Osteoblast (primary cell): Measurements from ENCODE around the gene NEK9. TPM values are rescaled to one million over a fixed set of nuclear protein-coding genes. Genes with fewer than 3 reads are reported as not detected.

Experiments used
- DNase-seq: peaks from one replicate; pipeline ENCODE4 v3.0.0; 2011; ENCODE audit warnings: low spot score, mixed read lengths; ENCODE audit not compliant: insufficient read length; ENCODE audit errors: missing footprints
- H2AFZ ChIP-seq: 2 replicates; pipeline ENCODE4 v1.6.0; 2011; ENCODE audit warnings: mild to moderate bottlenecking, low read length
- H3K27ac ChIP-seq: 2 replicates; pipeline ENCODE4 v1.5.1; 2011; ENCODE audit warnings: mild to moderate bottlenecking, low read depth, low read length, moderate library complexity
- H3K27me3 ChIP-seq: 2 replicates; pipeline ENCODE4 v1.6.0; 2012; ENCODE audit warnings: mild to moderate bottlenecking, control low read depth, inconsistent platforms, low read length, moderate library complexity; ENCODE audit not compliant: insufficient read depth
- H3K36me3 ChIP-seq: 2 replicates; pipeline ENCODE4 v1.5.1; 2011; ENCODE audit warnings: mild to moderate bottlenecking, low read length, control low read depth, moderate library complexity; ENCODE audit not compliant: insufficient read depth
- H3K4me1 ChIP-seq: 2 replicates; pipeline ENCODE4 v1.5.1; 2011; ENCODE audit warnings: mild to moderate bottlenecking, low read length, control low read depth, moderate library complexity; ENCODE audit not compliant: insufficient read depth
- H3K4me2 ChIP-seq: 2 replicates; pipeline ENCODE4 v1.6.0; 2011; ENCODE audit warnings: mild to moderate bottlenecking, low read length; ENCODE audit not compliant: insufficient read depth
- H3K4me3 ChIP-seq: fragments of 200-600 bp; sonication (generic); 3 replicates; pipeline ENCODE4 v1.5.1; 2012; ENCODE audit warnings: mild to moderate bottlenecking, low read length, inconsistent platforms; ENCODE audit not compliant: insufficient read depth
- H3K79me2 ChIP-seq: 2 replicates; pipeline ENCODE4 v1.6.0; 2012; ENCODE audit warnings: mild to moderate bottlenecking, low read length, control low read depth, inconsistent platforms; ENCODE audit not compliant: insufficient read depth
- H3K9me3 ChIP-seq: 2 replicates; pipeline ENCODE4 v1.5.1; 2011; ENCODE audit warnings: low read depth, low read length, control low read depth
- H4K20me1 ChIP-seq: 2 replicates; pipeline ENCODE4 v1.6.0; 2012; ENCODE audit warnings: mild to moderate bottlenecking, low read length, control low read depth; ENCODE audit not compliant: insufficient read depth
- total RNA-seq: library from RNA; depleted of rRNA; stranded (reverse); fragments of >200 nt; gene quantifications from 2 replicates; pipeline ENCODE4 v1.2.3, GENCODE V29; 2012
- TF ChIP-seq, protein P1 (sequence below): IDR thresholded peaks from 2 replicates; pipeline ENCODE4 v1.5.1; 2011; ENCODE audit warnings: mild to moderate bottlenecking, low read depth, low read length, moderate library complexity; ENCODE audit errors: extremely low read depth

Gene NEK9
- total RNA-seq, 1 donor: 42.7 TPM

GRCh38 chr14:75053396-75054291 lies 73.2 kb downstream of the NEK9 start:
- H4K20me1 ChIP-seq: no peaks in the 10 kb centered on the region
- no peak overlapping the region for H3K27ac ChIP-seq
- TF ChIP-seq, protein P1, sequence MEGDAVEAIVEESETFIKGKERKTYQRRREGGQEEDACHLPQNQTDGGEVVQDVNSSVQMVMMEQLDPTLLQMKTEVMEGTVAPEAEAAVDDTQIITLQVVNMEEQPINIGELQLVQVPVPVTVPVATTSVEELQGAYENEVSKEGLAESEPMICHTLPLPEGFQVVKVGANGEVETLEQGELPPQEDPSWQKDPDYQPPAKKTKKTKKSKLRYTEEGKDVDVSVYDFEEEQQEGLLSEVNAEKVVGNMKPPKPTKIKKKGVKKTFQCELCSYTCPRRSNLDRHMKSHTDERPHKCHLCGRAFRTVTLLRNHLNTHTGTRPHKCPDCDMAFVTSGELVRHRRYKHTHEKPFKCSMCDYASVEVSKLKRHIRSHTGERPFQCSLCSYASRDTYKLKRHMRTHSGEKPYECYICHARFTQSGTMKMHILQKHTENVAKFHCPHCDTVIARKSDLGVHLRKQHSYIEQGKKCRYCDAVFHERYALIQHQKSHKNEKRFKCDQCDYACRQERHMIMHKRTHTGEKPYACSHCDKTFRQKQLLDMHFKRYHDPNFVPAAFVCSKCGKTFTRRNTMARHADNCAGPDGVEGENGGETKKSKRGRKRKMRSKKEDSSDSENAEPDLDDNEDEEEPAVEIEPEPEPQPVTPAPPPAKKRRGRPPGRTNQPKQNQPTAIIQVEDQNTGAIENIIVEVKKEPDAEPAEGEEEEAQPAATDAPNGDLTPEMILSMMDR: no peak
- H3K4me3 ChIP-seq: no peak overlapping the region
- H2AFZ ChIP-seq: no peak overlapping the region
- no peaks in the 10 kb centered on the region for H3K36me3 ChIP-seq
- H3K27me3 ChIP-seq: no peaks in the 10 kb centered on the region
- no peaks in the 10 kb centered on the region for H3K9me3 ChIP-seq
- peaks cover 18% of the 10 kb centered on the region for H3K4me1 ChIP-seq
- DNase-seq: no peak
- no peak overlapping the region for H3K4me2 ChIP-seq
- H3K79me2 ChIP-seq: peaks cover 11% of the 10 kb centered on the region

GRCh38 chr14:75051556-75051899 lies 75.3 kb downstream of the NEK9 start:
- TF ChIP-seq, protein P1: no peak
- no peak for DNase-seq
- no peaks in the 10 kb centered on the region for H3K36me3 ChIP-seq
- H4K20me1 ChIP-seq: no peaks in the 10 kb centered on the region
- H3K79me2 ChIP-seq: peaks cover 5% of the 10 kb centered on the region
- peak overlapping the region; percentile 80 for H2AFZ ChIP-seq
- no peaks in the 10 kb centered on the region for H3K9me3 ChIP-seq
- H3K27ac ChIP-seq: peak overlapping the region; percentile 71
- peaks cover 27% of the 10 kb centered on the region for H3K4me1 ChIP-seq
- H3K4me2 ChIP-seq: peak overlapping the region; percentile 81
- H3K4me3 ChIP-seq: peak overlapping the region; percentile 77
- H3K27me3 ChIP-seq: no peaks in the 10 kb centered on the region

GRCh38 chr14:75050852-75051555 lies 75.8 kb downstream of the NEK9 start, which contains the start of gene MLH3:
Gene MLH3, minus strand, starts transcription at chr14:75051467. Its CDS starts 1,812 bp downstream, at chr14:75049655.
- peak within 1 kb of the TSS; percentile 80 for H2AFZ ChIP-seq
- H3K27ac ChIP-seq: peak within 1 kb of the TSS; percentile 71
- no peaks in the 10 kb centered on the region for H3K9me3 ChIP-seq
- H3K4me3 ChIP-seq: peak within 1 kb of the TSS; percentile 77
- H3K36me3 ChIP-seq: no peaks in the 10 kb centered on the region
- peak within 1 kb of the TSS; percentile 81 for H3K4me2 ChIP-seq
- H3K27me3 ChIP-seq: no peaks in the 10 kb centered on the region
- TF ChIP-seq, protein P1: no peak
- H3K79me2 ChIP-seq: peaks cover 9% of the 10 kb centered on the region
- no peaks in the 10 kb centered on the region for H4K20me1 ChIP-seq
- H3K4me1 ChIP-seq: peaks cover 29% of the 10 kb centered on the region
- DNase-seq: peak; percentile 93

GRCh38 chr14:75049731-75050201 lies 77.1 kb downstream of the NEK9 start:
- Histone ChIP-seq H4K20me1 (no peaks in the 10 kb centered on the region), H3K27me3 (no peaks in the 10 kb centered on the region), H3K79me2 (peaks cover 17% of the 10 kb centered on the region), H3K36me3 (no peaks in the 10 kb centered on the region), H2AFZ (no peak overlapping the region), H3K9me3 (no peaks in the 10 kb centered on the region), H3K4me3 (peak overlapping the region; percentile 23), H3K4me1 (peaks cover 30% of the 10 kb centered on the region), H3K4me2 (peak overlapping the region; percentile 81), H3K27ac (peak overlapping the region; percentile 71)
- TF ChIP-seq, protein P1: no peak
- DNase-seq: no peak
